K562 (cell line): ENCODE results near the gene SGMS1. TPM values are rescaled to one million over a fixed set of nuclear protein-coding genes. Genes with fewer than 3 reads are reported as not detected.

Source experiments
- BACH1 ChIP-seq: fragments of 200-800 bp; sonication (Bioruptor generic); IDR thresholded peaks from 2 replicates; pipeline ENCODE4 v1.6.1; 2016; ENCODE audit warnings: missing genetic modification characterization, missing compliant biosample characterization
- BCOR ChIP-seq: fragments of 450-650 bp; IDR thresholded peaks from 2 replicates; pipeline ENCODE4 v1.6.1; 2016
- CBX1 ChIP-seq: sonication (generic); IDR thresholded peaks from 2 replicates; pipeline ENCODE4 v1.6.1; 2016; ENCODE audit warnings: antibody characterized with exemption, low read depth, mild to moderate bottlenecking
- CEBPB ChIP-seq: fragments of 450-650 bp; IDR thresholded peaks from 2 replicates; pipeline ENCODE4 v1.6.1; 2016; ENCODE audit warnings: missing genetic modification characterization, missing compliant biosample characterization
- CREB1 ChIP-seq, 2 experiments: sonication (generic) in 1 of 2; formaldehyde crosslinking in 1 of 2; IDR thresholded peaks; 2 replicates each; pipeline versions ENCODE4 v1.6.1 to v1.8.0; 2012 to 2022; ENCODE audit warnings: inconsistent platforms in 1 of 2, mild to moderate bottlenecking in 1 of 2, missing genetic modification reagents in 1 of 2, moderate library complexity in 1 of 2
- HDAC2 ChIP-seq: fragments of 450-650 bp; IDR thresholded peaks from 2 replicates; pipeline ENCODE4 v1.6.1; 2016; ENCODE audit warnings: mild to moderate bottlenecking
- KAT8 ChIP-seq: fragments of 450-650 bp; IDR thresholded peaks from 2 replicates; pipeline ENCODE4 v1.6.1; 2016; ENCODE audit warnings: low read depth, mild to moderate bottlenecking
- MCM2 ChIP-seq: fragments of 450-650 bp; IDR thresholded peaks from 2 replicates; pipeline ENCODE4 v1.6.1; 2017; ENCODE audit warnings: low read depth, mild to moderate bottlenecking
- MEIS2 ChIP-seq: fragments of 450-650 bp; IDR thresholded peaks from 2 replicates; pipeline ENCODE4 v1.6.1; 2014; ENCODE audit warnings: mild to moderate bottlenecking; ENCODE audit not compliant: partially characterized antibody
- MYBL2 ChIP-seq, 2 experiments: fragments of 450-650 bp in 1 of 2; sonication (generic) in 1 of 2; formaldehyde crosslinking in 1 of 2; IDR thresholded peaks; 2 replicates each; pipeline versions ENCODE4 v1.6.1 to v1.8.1; 2017 to 2022; ENCODE audit warnings: borderline replicate concordance in 1 of 2, inconsistent platforms in 1 of 2, low read depth in 1 of 2, mild to moderate bottlenecking in 1 of 2, missing genetic modification reagents in 1 of 2, moderate library complexity in 1 of 2
- SNIP1 ChIP-seq: fragments of 450-650 bp; IDR thresholded peaks from 2 replicates; pipeline ENCODE4 v1.7.1; 2017; ENCODE audit warnings: low read depth, mild to moderate bottlenecking
- SREBF1 ChIP-seq: fragments of 150-350 bp; IDR thresholded peaks from 2 replicates; pipeline ENCODE4 v1.6.1; 2014; ENCODE audit warnings: antibody characterized with exemption, low read depth, low read length, borderline replicate concordance
- SRSF1 ChIP-seq: fragments of 200-400 bp; formaldehyde crosslinking; IDR thresholded peaks from 2 replicates; pipeline ENCODE4 v1.6.1; 2017; ENCODE audit warnings: mild to moderate bottlenecking, low read depth, low read length, moderate library complexity
- THRAP3 ChIP-seq: fragments of 450-650 bp; IDR thresholded peaks from 2 replicates; pipeline ENCODE4 v1.6.1; 2016; ENCODE audit warnings: mild to moderate bottlenecking, inconsistent platforms, borderline replicate concordance
- ZNF134 ChIP-seq: fragments of 250-450 bp; sonication (Bioruptor Pico); conservative IDR thresholded peaks from 2 replicates; pipeline ENCODE4 v1.4.0; 2020
- ZNF77 ChIP-seq: fragments of 250-450 bp; sonication (Bioruptor Pico); IDR thresholded peaks from 2 replicates; pipeline ENCODE4 v1.5.0; 2020
- polyA plus RNA-seq, 8 experiments: library from polyadenylated mRNA; depleted of rRNA in 4 of 8; stranded (reverse) in 5 of 8; unstranded in 3 of 8; fragments of >200 nt; fragmentation: Nextera tagmentation in 2 of 8; fragmentation: Illumina TruSeq in 1 of 8; extraction: Ambion mirVana in 2 of 8; extraction: Trizol in 1 of 8; gene quantifications; 2 replicates each; pipeline versions ENCODE4 v1.2.1 to v1.2.3, GENCODE V29; 2011 to 2014; ENCODE audit warnings: inconsistent platforms in 1 of 8, missing spikeins in 1 of 8
- total RNA-seq, 7 experiments: library from RNA; depleted of rRNA in 6 of 7; stranded (reverse); fragments of >200 nt in 6 of 7; fragmentation: Illumina TruSeq in 2 of 7; extraction: Trizol in 2 of 7; gene quantifications; 2 replicates each; pipeline versions ENCODE4 v1.2.1 to v1.2.3, GENCODE V29; 2011 to 2021; ENCODE audit warnings: low replicate concordance in 1 of 7
- TF ChIP-seq, protein P1 (sequence below), 2 experiments: fragments of 450-650 bp; IDR thresholded peaks; 2 replicates each; pipeline ENCODE4 v1.6.1; 2018; ENCODE audit warnings: mild to moderate bottlenecking in 2 of 2, low read depth in 1 of 2; ENCODE audit not compliant: partially characterized antibody in 2 of 2
- TF ChIP-seq, protein P2 (sequence below): sonication (generic); IDR thresholded peaks from 2 replicates; pipeline ENCODE4 v1.6.1; 2016
- TF ChIP-seq, protein P3 (sequence below): sonication (generic); formaldehyde crosslinking; IDR thresholded peaks from 2 replicates; pipeline ENCODE4 v1.8.0; 2022; ENCODE audit warnings: mild to moderate bottlenecking, low read depth, missing genetic modification reagents
- TF ChIP-seq, protein P4 (sequence below): fragments of 200-800 bp; sonication (Bioruptor generic); IDR thresholded peaks from 2 replicates; pipeline ENCODE4 v1.6.1; 2017; ENCODE audit warnings: missing genetic modification characterization, missing compliant biosample characterization

Gene SGMS1
- total and polyA plus RNA-seq, 9 of the 15 experiments (the other 6 are each of a cell fraction or from before 2014, with no cell fraction given) = 22.6 to 232 (median 82.2) TPM

DNA sequence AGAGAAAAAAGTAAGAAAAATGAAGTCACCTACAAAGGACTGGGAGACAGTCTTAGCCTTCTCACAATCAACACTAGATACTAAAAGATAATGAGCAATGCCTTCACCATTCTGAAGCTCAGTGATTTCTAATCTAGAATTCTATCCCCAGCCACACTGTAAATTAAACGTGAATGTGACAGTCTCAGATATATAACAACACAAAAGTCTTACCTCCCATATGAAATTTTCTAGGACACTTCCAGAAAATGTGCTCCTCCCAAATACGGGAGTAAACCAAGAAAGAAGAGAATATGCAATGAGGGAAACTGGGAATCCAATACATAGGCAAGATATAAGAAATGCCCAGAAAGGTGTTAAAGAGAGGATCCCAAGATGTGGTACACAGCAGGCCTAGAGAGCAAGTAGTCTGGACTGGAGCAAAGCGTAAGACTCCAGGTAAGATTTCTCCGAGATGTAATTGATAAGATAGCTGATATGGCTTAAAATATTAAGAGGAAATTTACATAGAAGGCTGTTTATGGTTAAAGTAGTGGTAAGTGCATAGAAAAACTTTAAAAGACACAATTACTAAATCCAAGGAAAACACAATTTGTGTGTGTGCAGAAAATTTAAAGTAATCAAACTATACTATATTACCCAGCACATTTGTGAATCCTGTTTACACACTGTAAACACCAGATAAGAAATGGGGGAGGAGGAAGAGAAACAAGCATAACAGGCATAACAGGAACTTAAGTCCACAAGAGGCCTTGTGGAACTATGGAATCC lies 44.1 kb downstream of the SGMS1 start (continued):
- TF ChIP-seq, protein P1, sequence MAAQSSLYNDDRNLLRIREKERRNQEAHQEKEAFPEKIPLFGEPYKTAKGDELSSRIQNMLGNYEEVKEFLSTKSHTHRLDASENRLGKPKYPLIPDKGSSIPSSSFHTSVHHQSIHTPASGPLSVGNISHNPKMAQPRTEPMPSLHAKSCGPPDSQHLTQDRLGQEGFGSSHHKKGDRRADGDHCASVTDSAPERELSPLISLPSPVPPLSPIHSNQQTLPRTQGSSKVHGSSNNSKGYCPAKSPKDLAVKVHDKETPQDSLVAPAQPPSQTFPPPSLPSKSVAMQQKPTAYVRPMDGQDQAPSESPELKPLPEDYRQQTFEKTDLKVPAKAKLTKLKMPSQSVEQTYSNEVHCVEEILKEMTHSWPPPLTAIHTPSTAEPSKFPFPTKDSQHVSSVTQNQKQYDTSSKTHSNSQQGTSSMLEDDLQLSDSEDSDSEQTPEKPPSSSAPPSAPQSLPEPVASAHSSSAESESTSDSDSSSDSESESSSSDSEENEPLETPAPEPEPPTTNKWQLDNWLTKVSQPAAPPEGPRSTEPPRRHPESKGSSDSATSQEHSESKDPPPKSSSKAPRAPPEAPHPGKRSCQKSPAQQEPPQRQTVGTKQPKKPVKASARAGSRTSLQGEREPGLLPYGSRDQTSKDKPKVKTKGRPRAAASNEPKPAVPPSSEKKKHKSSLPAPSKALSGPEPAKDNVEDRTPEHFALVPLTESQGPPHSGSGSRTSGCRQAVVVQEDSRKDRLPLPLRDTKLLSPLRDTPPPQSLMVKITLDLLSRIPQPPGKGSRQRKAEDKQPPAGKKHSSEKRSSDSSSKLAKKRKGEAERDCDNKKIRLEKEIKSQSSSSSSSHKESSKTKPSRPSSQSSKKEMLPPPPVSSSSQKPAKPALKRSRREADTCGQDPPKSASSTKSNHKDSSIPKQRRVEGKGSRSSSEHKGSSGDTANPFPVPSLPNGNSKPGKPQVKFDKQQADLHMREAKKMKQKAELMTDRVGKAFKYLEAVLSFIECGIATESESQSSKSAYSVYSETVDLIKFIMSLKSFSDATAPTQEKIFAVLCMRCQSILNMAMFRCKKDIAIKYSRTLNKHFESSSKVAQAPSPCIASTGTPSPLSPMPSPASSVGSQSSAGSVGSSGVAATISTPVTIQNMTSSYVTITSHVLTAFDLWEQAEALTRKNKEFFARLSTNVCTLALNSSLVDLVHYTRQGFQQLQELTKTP (IDR thresholded peaks at IDR 0.05; ENCODE audit: low read depth in 1 of 2, partially characterized antibody in 2 of 2) = no peak
- TF ChIP-seq SNIP1 (no peak), MCM2 (no peak), CBX1 (no peak), CEBPB (tag) (no peak), KAT8 (no peak), SRSF1 (no peak), SREBF1 (no peak), ZNF77 (CRISPR knock-in tag) (no peak), CREB1 (IDR thresholded peaks at IDR 0.05) (no peak), CREB1 (CRISPR knock-in tag; IDR thresholded peaks at IDR 0.05) (no peak), HDAC2 (0 out of 2 replicates have a peak, but pooled peaks have one; percentile 49), ZNF134 (CRISPR knock-in tag) (no peak), THRAP3 (no peak), BACH1 (tag) (no peak), MYBL2 (IDR thresholded peaks at IDR 0.05; ENCODE audit: low read depth) (no peak), MYBL2 (CRISPR knock-in tag; IDR thresholded peaks at IDR 0.05; ENCODE audit: borderline replicate concordance) (no peak), BCOR (no peak), MEIS2 (peak; percentile 76)
- TF ChIP-seq, protein P2, sequence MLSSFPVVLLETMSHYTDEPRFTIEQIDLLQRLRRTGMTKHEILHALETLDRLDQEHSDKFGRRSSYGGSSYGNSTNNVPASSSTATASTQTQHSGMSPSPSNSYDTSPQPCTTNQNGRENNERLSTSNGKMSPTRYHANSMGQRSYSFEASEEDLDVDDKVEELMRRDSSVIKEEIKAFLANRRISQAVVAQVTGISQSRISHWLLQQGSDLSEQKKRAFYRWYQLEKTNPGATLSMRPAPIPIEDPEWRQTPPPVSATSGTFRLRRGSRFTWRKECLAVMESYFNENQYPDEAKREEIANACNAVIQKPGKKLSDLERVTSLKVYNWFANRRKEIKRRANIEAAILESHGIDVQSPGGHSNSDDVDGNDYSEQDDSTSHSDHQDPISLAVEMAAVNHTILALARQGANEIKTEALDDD = peak; percentile 25; the same call in 1 of the 2 replicates
- TF ChIP-seq, protein P3, sequence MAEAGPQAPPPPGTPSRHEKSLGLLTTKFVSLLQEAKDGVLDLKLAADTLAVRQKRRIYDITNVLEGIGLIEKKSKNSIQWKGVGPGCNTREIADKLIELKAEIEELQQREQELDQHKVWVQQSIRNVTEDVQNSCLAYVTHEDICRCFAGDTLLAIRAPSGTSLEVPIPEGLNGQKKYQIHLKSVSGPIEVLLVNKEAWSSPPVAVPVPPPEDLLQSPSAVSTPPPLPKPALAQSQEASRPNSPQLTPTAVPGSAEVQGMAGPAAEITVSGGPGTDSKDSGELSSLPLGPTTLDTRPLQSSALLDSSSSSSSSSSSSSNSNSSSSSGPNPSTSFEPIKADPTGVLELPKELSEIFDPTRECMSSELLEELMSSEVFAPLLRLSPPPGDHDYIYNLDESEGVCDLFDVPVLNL = no peak
- TF ChIP-seq, protein P4, sequence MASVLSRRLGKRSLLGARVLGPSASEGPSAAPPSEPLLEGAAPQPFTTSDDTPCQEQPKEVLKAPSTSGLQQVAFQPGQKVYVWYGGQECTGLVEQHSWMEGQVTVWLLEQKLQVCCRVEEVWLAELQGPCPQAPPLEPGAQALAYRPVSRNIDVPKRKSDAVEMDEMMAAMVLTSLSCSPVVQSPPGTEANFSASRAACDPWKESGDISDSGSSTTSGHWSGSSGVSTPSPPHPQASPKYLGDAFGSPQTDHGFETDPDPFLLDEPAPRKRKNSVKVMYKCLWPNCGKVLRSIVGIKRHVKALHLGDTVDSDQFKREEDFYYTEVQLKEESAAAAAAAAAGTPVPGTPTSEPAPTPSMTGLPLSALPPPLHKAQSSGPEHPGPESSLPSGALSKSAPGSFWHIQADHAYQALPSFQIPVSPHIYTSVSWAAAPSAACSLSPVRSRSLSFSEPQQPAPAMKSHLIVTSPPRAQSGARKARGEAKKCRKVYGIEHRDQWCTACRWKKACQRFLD (CRISPR knock-in tag) = no peak
